Measurements from ENCODE around the gene SHPK.
A peak's percentile ranks its signal among the peaks of the same experiment; 100 is the strongest.

SHPK gene

GRCh38 chr17:3655766-3656165 is 19.7 kb upstream of the SHPK start:
- no peak overlapping the region for H3K27ac ChIP-seq
- TF ChIP-seq CTCF (IDR thresholded peaks at IDR 0.05) = no peak
- no peak for TF ChIP-seq ZFX (IDR thresholded peaks at IDR 0.05; ENCODE audit: borderline replicate concordance)

- no peak overlapping the region for H3K27ac ChIP-seq
- TF ChIP-seq ZFX (IDR thresholded peaks at IDR 0.05; ENCODE audit: borderline replicate concordance) (no peak), CTCF (IDR thresholded peaks at IDR 0.05) (peak; percentile 71)
These were observed 11.9 kb upstream of the SHPK start for GRCh38 chr17:3647769-3648555.

- no peak overlapping the region for H3K27ac ChIP-seq
- no peak for TF ChIP-seq ZFX (IDR thresholded peaks at IDR 0.05; ENCODE audit: borderline replicate concordance)
- no peak for TF ChIP-seq CTCF (IDR thresholded peaks at IDR 0.05)
These were observed 11.2 kb upstream of the SHPK start for GRCh38 chr17:3647251-3647650.

- no peak for TF ChIP-seq CTCF (IDR thresholded peaks at IDR 0.05)
- no peak for TF ChIP-seq ZFX (IDR thresholded peaks at IDR 0.05; ENCODE audit: borderline replicate concordance)
- no peak overlapping the region for H3K27ac ChIP-seq
These were observed 9.3 kb upstream of the SHPK start for GRCh38 chr17:3645310-3645709.

GRCh38 chr17:3643889-3644349 is 7.9 kb upstream of the SHPK start:
- no peak overlapping the region for H3K27ac ChIP-seq
- no peak for TF ChIP-seq CTCF (IDR thresholded peaks at IDR 0.05)

GRCh38 chr17:3641717-3642486 is 5.9 kb upstream of the SHPK start:
- no peak overlapping the region for H3K27ac ChIP-seq
- no peak for TF ChIP-seq ZFX (IDR thresholded peaks at IDR 0.05; ENCODE audit: borderline replicate concordance)
- no peak for TF ChIP-seq CTCF (IDR thresholded peaks at IDR 0.05)

GRCh38 chr17:3641014-3641413 is 5.0 kb upstream of the SHPK start:
- no peak overlapping the region for H3K27ac ChIP-seq

More at GRCh38 chr17:3641014-3641413, 5.0 kb upstream of the SHPK start:
- TF ChIP-seq ZFX (IDR thresholded peaks at IDR 0.05; ENCODE audit: borderline replicate concordance) = no peak
- TF ChIP-seq CTCF (IDR thresholded peaks at IDR 0.05) = no peak
